ENCODE measurements around the gene TBC1D22A.

Gene TBC1D22A

DNA sequence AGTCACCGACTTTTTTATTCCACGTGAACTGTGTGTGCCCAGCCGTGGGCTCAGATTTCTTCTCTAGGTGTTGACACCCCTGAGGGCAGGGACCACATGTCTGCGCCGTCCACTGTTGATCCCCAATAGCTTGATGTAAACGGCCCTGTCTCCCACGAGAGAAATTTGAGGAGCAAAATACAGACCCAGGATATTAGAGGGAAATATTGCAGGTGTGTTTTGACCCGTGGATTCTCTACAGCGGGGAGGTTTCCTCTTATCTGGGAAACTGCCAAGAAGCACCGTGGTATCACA, 437.5 kb downstream of the TBC1D22A start:
- no peak for DNase-seq (ENCODE audit: low read depth in 2 of 2)

DNA sequence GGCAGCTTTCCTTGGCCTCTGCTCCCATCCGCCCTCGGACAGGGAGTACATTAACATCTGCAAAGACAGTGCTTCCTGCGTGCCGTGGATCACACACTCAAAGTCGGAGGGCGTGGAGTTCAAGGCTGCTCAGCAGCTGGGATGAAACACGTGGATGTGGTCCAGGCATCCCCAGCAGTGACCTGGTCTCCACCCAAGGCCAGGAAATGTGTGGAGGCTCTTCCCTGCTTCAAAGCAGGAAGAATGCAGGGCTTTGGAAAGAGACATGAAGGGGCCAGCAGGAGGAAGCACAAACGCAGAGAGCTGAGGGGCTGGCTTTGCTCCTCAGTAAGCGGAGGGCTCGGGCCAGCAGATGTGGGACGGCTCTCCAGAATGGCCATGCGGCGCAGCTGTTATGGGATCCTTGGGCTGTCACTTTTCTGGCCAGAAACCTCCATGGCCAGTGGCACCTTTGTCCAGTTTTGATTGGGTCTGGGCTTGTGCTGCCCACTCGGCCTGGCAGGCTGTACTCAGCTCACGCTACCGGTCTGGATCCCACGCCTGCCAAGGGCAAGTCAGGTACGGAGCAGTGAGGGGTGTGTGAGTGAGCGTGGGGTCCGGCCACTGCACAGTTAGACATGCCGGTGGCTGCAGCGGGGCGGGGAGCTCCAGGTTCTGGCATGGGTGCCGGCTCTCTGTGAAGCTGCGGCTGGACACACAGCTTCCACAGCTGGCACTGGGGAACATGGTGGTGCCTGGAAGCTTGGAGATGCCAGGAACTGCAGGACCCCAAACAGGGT, 438.0 kb downstream of the TBC1D22A start:
- DNase-seq (ENCODE audit: low read depth in 2 of 2), result no peak

DNA sequence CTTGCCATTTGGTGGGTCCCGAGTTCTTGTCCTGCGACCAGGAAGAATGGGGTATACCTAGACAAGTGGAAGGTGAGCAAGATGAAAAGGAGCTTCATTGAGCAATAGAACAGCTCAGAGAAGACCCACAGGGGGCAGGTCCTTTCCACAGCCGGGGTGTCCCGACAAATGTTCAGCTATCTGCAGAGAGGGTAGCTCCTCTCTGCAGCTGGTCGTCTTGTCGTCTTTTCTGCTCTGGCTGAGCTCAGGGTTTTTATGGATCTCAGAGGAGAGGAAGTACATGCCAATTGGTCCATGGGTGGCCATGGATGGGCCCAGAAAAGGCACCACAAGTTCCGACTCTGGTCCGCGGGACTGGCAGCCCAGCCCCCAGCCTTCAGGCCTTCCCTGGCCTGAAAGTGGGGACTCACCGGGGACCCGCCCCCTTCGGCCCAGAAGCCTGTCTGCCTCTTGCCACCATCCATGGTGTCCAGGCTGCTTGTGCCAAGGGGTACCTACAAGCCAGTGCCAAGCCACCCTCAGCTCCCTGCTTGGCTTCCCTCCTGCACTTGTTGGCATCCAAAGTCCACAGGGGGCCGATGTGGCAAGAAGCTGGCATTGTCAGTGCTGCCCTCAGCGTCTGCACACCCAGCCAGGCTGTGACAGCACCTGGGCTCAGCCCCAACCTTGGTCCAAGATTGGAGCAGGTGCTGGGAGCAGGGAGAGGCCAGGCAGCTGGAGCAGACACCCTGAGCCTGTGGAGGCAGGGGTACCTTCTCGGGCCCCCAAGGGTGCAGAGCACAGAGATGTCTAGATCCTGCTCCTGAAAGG, 438.9 kb downstream of the TBC1D22A start:
- no peak for DNase-seq (ENCODE audit: low read depth in 2 of 2)

DNA sequence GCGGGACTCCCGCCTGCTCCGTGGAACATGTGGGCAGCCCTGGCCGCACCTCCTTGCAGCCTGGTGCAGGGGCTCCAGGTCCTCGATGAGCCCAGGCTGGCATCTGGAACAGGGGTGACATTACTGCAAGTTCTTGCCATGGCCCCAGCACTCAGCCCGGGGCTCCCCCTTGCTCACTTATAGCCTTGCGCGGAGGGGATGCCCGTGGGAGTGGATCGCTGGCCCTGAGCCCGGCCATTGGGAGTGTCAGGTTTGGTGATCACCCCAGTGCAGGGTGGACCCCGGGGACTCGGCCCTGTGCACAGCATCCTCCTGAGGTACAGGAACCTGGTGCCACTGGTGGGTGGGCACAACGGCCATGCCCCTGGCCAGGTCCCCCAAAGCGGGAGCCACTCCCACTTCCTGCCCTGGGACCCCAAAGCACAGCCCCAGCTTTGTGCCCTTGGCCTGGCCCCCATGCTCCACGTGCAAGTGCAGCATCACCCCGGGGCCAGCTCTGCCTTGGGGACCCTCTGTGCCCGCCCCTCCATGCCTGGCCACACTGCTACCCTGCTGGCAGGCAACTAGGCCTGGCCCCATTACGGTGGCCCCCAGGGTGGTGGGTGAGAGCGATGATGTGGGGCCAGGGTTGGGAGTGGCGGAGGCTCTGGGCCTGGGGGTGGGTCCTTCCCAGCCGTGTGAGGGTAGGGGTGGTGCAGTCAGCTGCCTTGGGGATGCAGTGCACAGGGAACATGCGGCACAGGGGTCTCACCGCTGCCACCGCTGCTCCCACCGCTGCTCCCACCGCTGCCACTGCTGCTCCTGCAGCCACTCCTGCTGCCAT, 439.8 kb downstream of the TBC1D22A start:
- no peak for DNase-seq (ENCODE audit: low read depth in 2 of 2)

DNA sequence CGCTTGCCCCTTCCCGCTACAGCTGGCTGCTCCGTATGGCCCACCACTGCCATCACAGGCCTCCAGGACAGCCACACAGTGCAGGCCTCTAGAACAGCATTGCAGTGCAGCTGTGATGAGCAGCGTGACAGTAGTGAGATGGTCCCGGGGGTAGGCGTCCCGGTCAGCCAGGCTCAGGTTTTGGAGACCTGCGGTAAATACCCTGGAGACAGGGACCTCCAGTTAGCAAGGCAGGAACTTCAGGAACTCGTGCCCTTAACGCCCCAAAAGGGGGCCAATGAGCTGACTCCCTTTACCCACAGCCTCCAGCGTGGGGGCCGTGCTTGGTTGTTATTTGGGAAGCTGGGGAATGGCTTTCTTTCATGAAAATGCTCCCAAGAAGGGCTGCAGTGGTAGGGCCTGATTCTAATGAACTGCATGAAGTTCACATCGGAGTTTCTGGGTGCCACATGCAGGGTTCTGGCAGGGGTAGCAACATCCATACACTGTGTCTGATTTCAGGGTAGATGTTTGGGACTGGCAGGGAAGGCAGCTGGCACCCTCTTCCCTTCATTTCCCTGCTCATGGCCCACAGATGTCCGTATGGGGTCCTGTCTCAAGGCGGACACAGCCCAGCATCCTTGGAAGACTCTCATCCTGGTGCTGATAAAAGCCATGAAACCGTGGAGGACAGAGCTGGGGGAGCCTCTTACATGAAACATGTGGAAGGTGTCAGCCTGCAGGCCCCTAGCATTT, 440.5 kb downstream of the TBC1D22A start:
- DNase-seq (ENCODE audit: low read depth in 2 of 2), result no peak

DNA sequence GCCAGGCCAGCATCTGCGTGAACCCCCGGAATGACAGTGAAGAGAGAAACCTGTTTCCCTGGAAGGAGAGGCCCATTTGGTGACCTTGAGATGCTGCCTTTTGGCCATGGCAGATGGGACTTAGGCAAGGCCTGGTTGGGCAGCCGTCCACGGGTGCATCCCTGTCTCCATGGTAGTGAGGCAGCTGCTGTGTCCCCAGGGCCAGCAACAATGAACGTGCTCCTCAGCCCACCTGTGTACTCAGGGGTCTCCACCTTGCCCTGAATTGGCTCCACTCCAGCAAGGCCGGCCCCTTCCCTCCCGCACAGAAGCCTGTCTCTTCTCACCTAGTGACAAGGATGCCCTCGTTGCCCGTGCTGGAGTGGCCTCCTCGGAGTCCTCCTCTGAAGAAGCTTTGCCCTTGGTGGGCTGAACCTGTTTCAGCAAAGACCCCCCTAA, 441.1 kb downstream of the TBC1D22A start:
- no peak for DNase-seq (ENCODE audit: low read depth in 2 of 2)

DNA sequence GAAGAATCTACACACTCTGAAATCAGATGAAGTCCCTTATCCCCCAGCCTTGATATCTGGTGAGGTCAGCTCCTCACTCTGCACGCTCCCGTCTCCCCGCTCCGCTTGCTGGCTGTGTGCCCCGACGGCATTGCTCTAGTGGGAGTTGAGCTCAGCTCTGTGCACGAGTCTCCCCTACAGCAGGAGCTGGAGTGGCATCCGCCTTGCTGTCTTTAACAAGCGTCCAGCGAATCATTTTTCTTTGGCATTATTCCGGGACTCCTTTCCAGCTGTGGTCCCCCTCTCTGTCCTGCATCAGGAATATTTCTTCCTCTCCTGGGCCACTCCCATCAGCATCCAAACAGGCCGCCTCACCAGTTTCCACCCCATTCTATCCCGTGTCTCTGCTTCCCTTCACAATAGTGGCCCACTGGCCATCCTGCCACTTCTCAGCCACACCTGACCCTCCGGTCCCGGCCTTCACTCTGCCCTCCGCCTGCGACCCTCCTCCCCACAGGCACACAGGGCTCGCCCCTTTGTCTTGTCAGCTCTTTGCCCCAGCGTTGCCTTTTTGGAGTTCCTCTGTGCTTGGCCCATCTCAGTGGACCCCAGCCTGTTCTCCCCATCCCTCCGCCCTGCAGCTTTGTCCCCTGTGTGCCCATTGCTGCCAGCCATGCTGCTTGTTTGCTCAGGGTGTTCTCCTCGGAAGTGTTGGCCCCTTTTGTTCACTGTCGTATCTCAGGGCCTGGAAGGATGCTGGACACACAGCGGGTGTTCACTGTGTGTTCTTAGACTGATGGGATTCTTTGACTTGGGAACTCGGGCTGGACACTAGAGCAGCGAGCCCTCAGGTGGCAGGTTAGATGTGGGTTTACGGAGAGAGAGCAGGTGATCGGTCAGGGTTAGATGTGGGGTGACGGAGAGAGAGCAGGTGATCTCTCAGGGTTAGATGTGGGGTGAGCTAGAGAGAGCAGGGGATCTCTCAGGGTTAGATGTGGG, 441.8 kb downstream of the TBC1D22A start:
- no peak for DNase-seq (ENCODE audit: low read depth in 2 of 2)

DNA sequence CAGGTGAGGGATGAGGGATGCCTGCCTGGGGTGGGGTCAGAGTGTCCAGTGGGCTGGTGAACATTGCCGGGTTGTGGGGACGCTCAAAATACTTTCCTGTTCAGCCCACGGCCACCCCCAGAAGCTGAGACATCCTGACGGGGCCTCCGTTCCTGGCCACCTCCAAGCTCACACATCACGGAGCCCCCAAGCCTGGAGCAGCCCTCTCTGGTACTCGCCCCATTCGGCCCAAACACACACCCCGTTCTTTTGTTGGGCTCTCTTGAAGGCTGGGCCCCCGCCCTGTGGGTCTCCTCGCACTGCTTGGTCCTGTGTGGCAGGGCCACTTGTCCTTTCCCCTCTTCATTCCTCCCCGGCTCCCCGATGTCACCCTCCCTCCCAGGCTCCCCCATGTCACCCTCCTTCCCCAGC, 442.6 kb downstream of the TBC1D22A start:
- DNase-seq (ENCODE audit: low read depth in 2 of 2), result no peak

DNA sequence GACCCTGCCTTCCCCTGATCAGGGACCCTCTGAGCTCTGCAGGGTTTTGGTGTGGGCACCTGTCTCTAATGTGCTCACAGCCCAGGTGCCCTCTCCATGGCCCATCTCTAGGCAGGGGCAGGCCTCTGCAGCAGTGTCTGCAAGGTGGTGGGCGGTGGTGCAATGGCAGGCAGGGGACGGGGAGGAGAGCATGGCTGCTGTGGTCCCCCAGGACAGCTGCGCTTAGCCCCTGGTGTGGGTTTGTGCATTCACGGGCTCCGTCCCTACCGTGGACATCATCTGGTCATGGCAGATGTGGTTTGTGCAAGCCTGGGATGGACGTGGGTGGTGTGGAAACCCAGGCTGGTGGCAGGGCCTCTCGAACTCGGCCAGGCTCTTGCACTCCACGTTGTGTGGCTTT, 443.1 kb downstream of the TBC1D22A start:
- no peak for DNase-seq (ENCODE audit: low read depth in 2 of 2)

DNA sequence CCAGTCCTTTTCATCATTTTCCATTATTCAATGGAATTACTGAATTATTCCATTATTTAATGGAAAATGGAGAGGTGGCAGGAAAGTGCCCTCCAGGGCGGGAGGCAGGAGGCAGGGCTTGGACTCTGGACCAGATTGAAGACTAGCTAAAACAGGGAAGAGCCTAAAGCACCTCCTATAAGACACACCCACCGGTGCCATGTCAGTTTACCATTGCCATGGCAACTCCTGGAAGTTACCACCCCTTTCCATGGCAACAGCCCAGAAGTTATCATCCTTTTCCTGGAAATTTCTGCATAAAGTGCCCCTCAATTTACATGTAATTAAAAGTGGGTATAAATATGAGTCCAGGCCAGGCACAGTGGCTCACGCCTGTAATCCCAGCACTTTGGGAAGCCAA, 443.7 kb downstream of the TBC1D22A start:
- DNase-seq (ENCODE audit: low read depth in 2 of 2), result no peak

DNA sequence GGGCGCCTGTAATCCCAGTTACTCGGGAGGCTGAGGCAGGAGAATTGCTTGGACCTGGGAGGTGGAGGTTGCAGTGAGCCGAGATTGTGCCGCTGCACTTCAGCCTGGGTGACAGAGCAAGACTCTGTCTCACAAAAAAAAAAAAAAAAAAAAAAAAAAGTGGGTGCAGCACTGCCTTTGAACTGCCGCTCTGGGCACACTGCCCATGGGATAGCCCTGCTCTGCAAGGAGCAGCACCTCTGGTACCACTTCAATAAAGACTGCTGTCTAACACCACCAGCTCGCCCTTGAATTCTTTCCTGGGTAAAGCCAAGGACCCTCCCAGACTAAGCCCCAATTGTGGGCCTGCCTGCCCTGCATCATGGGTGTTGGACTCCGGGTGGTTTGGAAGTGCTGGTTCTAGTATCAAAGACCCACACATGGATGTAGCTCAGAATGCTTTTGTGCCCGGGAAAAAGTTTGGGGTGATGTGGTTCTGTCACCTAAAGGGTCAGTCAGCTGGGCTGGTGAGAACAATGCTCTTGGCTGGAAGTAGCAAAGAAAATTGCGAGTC, 444.3 kb downstream of the TBC1D22A start:
- DNase-seq (ENCODE audit: low read depth in 2 of 2), result no peak

DNA sequence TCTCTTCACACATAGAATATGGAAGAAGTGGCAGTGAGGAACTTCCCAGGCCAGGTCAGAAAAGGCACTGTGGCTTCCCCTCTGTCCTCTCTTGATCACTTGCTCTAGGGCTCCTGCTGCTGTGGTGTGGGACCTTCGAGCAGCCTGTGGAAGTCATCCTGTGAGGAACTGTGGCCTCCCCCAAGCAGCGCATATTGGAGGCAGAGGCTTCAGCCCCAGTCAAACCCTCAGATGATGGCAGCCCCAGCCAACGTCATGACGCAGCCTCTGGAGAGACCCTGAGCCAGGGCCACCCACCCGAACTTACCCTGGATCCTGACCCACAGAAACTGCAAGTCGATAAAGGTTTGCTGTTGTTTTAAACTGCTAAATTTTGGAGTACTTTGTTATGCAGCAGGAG, 444.9 kb downstream of the TBC1D22A start:
- no peak for DNase-seq (ENCODE audit: low read depth in 2 of 2)

DNA sequence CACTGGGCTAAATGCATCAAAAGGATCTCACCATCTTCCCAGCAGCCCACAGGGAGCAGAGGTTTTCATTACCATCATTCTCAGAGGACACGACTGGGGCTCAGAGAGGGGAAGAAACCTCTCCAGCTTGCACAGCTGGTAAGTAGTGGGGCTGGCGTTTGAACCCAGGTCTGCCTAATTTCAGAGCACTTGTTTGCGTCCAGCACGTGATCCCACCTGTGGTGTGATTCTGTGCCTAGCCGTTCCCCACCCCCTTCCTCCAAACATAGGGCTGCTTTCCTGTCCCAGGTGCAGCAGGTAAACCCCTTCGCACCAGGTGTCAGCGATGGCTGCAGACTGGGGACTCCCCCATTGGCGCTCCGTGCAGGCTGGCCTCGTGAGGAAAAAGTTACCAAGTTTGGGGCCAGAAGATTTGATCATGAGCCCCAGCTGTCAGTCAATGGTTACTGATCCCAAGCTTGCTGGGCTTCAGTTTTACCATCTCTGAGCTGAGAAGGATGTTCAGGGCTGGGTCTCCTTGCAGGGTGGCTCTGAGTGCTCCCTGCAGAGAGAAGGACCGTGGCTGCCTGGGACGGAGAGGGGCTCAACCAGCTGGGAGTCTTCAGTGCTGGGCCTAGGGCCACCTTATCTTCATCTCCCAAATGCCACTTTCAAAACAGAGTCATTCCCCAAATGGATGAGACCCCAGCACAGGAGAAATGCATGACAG, 445.6 kb downstream of the TBC1D22A start:
- no peak for DNase-seq (ENCODE audit: low read depth in 2 of 2)

DNA sequence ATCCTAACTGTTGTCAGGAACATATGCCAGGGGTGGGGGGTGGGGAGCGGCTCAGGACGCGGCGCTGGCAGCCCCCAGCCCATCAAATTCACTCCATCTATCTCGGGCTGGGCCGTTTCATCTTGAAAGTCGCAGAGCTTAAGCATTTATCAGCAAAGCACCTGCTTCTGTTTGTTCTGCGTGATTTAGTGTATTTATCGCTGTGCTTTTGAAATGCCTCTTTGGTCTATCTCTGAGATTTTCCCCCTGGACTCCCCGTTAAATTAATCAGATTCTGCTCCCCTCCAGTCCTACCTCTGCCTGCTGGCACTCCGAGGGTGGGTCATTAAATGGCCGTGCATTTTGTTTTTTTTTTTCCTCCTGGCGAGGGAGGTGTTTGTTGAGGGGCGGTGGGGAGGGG, 446.2 kb downstream of the TBC1D22A start:
- DNase-seq (ENCODE audit: low read depth in 2 of 2), result no peak

DNA sequence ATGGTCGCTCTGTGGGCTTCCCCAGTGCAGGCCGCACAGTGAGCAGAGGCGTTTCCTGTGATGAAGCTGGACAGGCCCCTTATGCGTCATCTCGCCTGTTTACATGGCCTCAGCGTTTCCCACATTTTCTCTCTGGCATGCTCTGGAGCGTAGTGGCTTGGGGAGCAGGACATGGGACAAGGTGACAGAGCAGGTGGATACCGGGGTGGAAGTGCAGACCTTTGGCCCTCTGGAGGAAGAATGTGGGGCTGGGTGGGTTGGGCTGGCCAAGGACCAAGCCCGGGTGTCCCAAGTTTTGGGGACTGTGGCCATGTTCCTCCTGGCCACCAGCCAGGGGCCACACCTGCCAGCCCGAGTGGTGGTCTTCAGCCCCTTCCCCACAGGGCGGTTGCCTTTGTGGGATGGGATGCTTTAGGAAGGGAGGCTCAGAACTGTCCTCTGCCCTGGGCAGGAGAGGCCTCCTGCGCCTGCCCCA, 446.6 kb downstream of the TBC1D22A start:
- DNase-seq (ENCODE audit: low read depth in 2 of 2), result no peak

DNA sequence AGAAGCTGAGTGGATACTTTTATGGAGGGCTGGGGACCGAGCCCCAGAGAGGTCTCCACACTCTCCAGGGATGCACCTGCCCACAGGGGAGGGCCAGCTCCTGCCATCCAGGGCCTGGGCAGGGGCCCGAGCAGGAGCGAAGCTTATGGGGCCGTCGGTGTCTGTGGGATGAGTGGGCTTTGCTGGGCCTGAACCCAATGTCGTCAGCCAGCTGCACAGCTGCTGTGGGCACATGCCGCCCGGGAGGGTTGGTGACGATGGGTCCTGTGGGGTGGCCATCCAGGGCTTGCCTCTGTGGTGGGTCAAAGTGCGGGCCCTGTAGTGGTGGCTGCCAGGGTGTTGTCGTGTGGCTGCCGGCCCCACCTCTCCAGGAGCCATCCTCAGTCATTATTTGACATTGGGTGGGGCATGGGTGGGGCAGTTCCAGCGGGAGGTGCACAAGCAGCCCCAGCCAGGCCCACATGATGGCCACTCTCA, 447.1 kb downstream of the TBC1D22A start:
- no peak for DNase-seq (ENCODE audit: low read depth in 2 of 2)

DNA sequence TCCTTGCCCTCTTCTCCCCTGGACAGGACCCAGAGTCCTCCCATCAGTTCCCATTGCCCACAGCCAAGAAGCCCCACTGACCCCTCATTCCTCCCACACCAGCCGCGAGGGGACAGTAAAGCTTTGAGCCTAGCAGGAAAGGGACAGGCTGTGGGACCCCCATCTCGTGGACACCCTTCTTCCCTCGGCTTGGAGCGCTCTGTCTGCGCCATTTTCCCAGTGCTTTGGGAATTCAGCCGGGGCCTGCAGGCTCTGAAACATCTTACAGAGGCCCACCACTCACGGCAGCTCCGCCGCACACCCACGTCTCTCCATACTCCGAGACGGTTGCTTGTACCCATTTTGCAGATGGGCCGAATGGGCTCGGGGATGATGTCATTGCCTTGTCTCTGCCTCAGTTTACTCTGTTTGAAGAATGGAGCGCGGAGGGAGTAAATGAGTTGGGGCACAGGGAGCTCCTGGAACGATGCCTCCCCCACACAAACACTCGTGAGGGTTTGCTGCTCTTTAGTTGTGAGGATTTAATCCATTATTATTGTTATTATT, 447.7 kb downstream of the TBC1D22A start:
- no peak for DNase-seq (ENCODE audit: low read depth in 2 of 2)

DNA sequence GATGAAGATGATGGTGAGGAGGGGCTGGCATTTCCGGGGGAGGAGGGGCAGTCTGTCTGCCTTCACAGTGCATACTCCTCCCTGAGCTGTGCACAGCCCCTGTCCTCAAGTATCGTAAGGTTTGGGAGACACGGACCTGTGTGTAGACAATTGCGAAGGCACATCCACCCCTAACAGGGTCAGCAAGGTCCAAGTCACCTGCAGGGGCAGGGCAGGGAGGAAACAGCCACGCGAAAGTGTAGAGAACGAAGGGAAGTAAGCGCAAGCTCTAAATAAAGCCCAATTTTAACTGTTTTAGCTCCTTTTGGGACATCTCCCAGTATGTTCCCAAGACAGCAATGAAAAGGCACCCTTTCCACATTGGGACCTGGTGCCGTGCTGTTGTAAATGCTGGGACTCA, 448.2 kb downstream of the TBC1D22A start:
- DNase-seq (ENCODE audit: low read depth in 2 of 2), result no peak
